ENCODE measurements around the gene EGFLAM. TPM values are rescaled to one million over a fixed set of nuclear protein-coding genes. Genes with fewer than 3 reads are reported as not detected.

Gene EGFLAM
- total and polyA plus RNA-seq, 2 donors (not counting 3 experiments of a cell fraction or from before 2014, with no cell fraction given) = 1.2 to 2.7 TPM

DNA sequence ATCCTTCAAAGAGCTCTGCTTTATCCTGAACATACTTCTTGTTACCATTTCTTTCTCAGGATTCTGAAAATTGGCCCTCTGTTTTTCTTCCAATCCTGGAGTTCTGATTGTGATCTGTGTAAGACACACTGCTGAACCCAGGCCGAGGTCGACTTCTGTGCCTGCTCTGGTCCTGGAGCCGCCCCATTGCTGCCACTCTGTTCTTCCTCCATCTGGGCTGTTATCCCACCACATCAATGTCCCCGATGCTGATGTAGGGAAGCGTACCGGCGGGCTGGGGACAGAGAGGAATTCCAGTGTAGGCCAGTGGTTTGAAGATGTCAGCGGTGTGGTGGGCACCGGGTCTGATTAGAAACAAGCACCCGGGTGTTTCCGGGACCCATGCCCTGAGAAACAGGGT, 195.6 kb downstream of the EGFLAM start:
- Histone ChIP-seq H3K27ac (ENCODE audit: insufficient read depth, low read depth, low read length) (no peak overlapping the region), H3K9ac (replicated peaks; ENCODE audit: extremely low read depth, insufficient read depth, low read length) (no peak overlapping the region), H3K9me1 (replicated peaks; ENCODE audit: control insufficient read depth, extremely low read depth, insufficient read depth, low read length) (no peaks in the 10 kb centered on the region), H3K36me3 (ENCODE audit: control insufficient read depth in 2 of 2, extremely low read depth in 1 of 2, insufficient read depth in 2 of 2, low read length in 2 of 2) (no peaks in the 10 kb centered on the region), H3K4me2 (ENCODE audit: insufficient read depth, low read length) (no peak overlapping the region), H3K79me2 (ENCODE audit: control insufficient read depth, insufficient read depth, low read length) (no peaks in the 10 kb centered on the region), H2AFZ (ENCODE audit: low read depth, low read length) (no peak overlapping the region), H3K4me1 (ENCODE audit: control insufficient read depth, extremely low read depth, insufficient read depth, low read length) (no peaks in the 10 kb centered on the region), H3K27me3 (ENCODE audit: control insufficient read depth in 2 of 2, insufficient read depth in 2 of 2, low read length in 2 of 2) (no peaks in the 10 kb centered on the region), H3K4me3 (replicated peaks in 1 of 3; ENCODE audit: insufficient read depth in 1 of 3, low read depth in 1 of 3, low read length in 3 of 3) (no peak overlapping the region), H4K20me1 (replicated peaks; ENCODE audit: control insufficient read depth, extremely low read depth, insufficient read depth, low read length) (no peaks in the 10 kb centered on the region), H3K9me3 (replicated peaks; ENCODE audit: control insufficient read depth, insufficient read depth, low read length) (no peaks in the 10 kb centered on the region)
- POLR2A ChIA-PET = no interaction called here
- dilution Hi-C loops (cut with MboI; ENCODE audit: extremely low pct_ligation_motif_present, low sequenced_read_pairs) (no loop called here), intact Hi-C loops (cut with micrococcal nuclease) (no loop called here)
- CTCF ChIA-PET = interaction anchor here (2.0 to 5.9 kb wide), 2 partner anchors 12 to 33 kb away, joined by 5 to 55 read pairs; no protein-coding TSS in a partner anchor
- FAIRE-seq (no peak), DNase-seq (ENCODE audit: low read depth, low spot score) (no peak)
- no peak for TF ChIP-seq JUN (IDR thresholded peaks at IDR 0.05; ENCODE audit: borderline replicate concordance, insufficient read depth, insufficient read length, low read depth)
- TF ChIP-seq, protein P1, sequence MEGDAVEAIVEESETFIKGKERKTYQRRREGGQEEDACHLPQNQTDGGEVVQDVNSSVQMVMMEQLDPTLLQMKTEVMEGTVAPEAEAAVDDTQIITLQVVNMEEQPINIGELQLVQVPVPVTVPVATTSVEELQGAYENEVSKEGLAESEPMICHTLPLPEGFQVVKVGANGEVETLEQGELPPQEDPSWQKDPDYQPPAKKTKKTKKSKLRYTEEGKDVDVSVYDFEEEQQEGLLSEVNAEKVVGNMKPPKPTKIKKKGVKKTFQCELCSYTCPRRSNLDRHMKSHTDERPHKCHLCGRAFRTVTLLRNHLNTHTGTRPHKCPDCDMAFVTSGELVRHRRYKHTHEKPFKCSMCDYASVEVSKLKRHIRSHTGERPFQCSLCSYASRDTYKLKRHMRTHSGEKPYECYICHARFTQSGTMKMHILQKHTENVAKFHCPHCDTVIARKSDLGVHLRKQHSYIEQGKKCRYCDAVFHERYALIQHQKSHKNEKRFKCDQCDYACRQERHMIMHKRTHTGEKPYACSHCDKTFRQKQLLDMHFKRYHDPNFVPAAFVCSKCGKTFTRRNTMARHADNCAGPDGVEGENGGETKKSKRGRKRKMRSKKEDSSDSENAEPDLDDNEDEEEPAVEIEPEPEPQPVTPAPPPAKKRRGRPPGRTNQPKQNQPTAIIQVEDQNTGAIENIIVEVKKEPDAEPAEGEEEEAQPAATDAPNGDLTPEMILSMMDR (IDR thresholded peaks at IDR 0.05; ENCODE audit: extremely low read depth in 1 of 2, insufficient read depth in 1 of 2, low read depth in 1 of 2, low read length in 2 of 2) = no peak
- no peak for TF ChIP-seq MYC (IDR thresholded peaks at IDR 0.05; ENCODE audit: low read depth, low read length)
- no peak for TF ChIP-seq GATA2 (IDR thresholded peaks at IDR 0.05; ENCODE audit: insufficient read depth, insufficient read length, low read depth, low read length)
- TF ChIP-seq, protein P2, sequence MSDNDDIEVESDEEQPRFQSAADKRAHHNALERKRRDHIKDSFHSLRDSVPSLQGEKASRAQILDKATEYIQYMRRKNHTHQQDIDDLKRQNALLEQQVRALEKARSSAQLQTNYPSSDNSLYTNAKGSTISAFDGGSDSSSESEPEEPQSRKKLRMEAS (IDR thresholded peaks at IDR 0.05; ENCODE audit: insufficient read depth, insufficient read length) = no peak
- no peak for TF ChIP-seq POLR2A (IDR thresholded peaks at IDR 0.05; ENCODE audit: low read depth, low read length)
- TF ChIP-seq POLR2AphosphoS5 (IDR thresholded peaks at IDR 0.05; ENCODE audit: insufficient read depth, low read depth, low read length) = no peak
- no peak for TF ChIP-seq FOS (IDR thresholded peaks at IDR 0.05; ENCODE audit: borderline replicate concordance, insufficient read depth, low read length)
- no peak for TF ChIP-seq EZH2 (IDR thresholded peaks at IDR 0.05; ENCODE audit: borderline replicate concordance, low read depth, low read length, severe bottlenecking)
- BruUV-seq (replicated peaks) = no TSS peak
